Esophagus mucosa (tissue), 1 donor: ENCODE results near the gene PNMA5. TPM values are rescaled to one million over a fixed set of nuclear protein-coding genes. Genes with fewer than 3 reads are reported as not detected.
A peak's percentile ranks its signal among the peaks of the same experiment; 100 is the strongest.

Source experiments
- ATAC-seq: fragments of 200-7000 bp; cut with Tn5 transposase; one replicate; pipeline ENCODE4 v1.9.1; 2020
- total RNA-seq: library from RNA; stranded (reverse); gene quantifications from one replicate; pipeline ENCODE4 v1.2.4, GENCODE V29; 2023
- donor health status: DM: yes; HTN: yes; CAD: no.

PNMA5 gene
- total RNA-seq, 1 donor from 2014 or later, result not detected

DNA sequence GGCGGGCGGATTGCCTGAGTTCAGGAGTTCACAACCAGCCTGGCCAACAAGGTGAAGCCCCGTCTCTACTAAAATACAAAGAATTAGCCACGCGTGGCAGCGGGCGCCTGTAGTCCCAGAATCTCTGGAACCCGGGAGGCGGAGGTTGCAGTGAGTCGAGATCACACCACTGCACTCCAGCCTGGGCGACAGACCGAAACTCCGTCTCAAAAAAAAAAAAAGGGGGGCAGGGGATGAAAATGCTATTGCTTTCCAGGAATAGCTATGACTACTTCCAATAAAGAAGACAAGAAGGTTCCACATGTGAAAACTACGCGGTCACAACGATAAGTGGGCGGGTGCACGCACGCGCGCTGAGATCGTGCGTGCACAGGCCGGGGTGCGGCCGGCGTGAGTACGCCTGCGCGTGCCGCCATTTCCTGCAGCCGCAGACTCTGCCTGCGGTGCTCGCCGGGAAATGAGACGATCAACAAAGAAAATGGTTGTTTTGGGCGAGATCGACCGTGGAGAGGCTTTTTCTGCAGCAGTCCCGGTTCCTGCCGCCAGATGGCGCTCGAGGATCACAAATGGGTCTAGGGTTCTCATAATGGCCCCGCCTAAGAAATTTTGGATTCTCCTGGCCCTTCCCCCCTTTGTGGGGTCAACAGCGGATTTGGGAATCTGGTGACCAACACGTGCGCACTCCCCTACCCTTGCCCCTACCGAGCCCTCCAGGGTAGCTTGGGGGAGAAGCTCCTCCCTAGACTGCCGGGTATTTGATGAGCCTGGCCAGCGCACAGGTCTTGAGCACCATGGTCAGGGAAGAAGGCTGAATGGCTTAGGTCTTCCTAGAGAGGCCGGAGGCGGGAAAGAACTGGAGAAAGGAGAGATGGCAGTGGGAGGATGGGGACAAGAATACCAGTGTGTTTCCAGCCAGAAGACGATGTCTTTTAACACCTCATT, 35.1 kb downstream of the PNMA5 start:
- peak; percentile 83 for ATAC-seq

DNA sequence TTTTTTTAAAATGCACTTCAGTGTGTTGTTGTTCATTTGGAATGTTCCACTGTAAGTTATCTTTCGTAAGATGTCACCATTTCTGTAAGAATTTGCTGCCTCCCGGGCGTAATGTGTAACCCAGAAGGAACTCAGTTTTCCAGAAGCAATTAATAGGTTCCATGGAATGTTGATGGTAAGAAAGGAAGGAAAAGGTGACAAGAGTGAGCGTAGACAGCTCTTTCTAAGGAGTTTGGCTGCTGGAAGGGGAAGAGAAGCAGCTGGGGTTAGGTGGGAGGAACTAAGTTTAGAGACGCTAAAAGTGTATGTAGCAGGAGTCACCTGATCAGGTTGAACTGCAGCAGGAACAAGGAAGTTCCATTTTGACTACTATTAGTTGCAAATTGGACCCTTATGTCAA, 35.9 kb downstream of the PNMA5 start:
- ATAC-seq, result no peak

DNA sequence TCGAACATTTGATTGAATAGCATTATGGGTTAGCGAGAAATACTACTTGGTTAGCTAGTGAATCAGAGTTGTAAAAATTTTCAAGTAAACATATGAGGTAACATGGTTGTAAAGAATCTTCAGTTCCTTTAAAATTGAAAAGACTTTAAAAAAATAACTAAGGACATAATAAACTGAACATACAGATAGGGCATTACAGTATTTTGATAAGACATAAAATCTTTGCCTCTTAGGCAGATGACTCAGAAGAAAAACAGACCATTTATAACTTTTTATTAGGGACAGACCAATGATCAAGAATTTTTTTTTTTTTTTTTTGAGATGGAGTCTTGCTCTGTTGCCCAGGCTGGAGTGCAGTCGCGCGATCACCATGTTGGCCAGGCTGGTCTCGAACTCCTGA, 43.1 kb downstream of the PNMA5 start:
- ATAC-seq, result no peak

DNA sequence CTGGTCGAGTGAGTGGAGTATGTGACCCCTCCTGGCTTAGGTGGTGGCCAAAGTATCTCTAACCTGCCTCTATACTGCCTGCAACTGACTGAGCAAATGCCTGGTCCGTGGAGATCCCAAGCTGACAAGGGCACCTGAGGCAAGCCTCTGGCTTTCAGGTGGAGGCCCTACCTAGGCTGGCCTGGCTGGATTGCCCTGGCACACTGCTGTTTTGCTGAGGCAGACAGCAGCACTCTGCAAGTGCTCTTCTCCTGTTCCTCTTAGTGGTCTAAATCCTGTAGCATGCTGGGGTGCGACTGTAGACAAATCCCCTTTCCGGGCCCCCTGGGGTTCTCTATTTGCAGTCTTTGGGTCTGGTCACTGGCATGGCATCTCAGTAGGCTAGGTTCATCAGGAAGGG, 44.8 kb downstream of the PNMA5 start:
- ATAC-seq, result no peak

GRCh38 chrX:152946681-152947080, 47.2 kb downstream of the PNMA5 start:
- no peak for ATAC-seq

- no peak for ATAC-seq
These were observed 48.6 kb downstream of the PNMA5 start for GRCh38 chrX:152945021-152945979.

DNA sequence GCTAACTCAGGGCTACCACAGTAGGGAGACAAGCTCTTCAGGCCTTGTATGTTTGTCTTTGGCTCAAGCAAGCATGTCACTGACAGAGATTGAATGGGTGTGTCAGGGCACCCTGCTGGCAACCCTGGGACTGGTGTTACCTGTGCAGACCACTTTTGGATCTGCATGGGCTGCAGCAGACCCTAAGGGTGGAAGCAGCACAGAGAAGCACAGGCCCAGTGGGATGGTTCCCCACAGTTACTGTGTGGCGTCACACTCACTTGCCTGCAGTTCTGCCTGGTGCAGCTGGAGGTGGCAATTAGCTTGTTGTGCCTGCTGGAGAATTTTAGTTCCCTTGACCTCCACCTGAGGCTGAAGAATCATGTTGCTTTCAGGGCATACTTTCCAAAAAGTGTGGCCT, 50.1 kb downstream of the PNMA5 start:
- no peak for ATAC-seq

GRCh38 chrX:152942077-152942442, 51.9 kb downstream of the PNMA5 start:
- peak; percentile 40 for ATAC-seq

DNA sequence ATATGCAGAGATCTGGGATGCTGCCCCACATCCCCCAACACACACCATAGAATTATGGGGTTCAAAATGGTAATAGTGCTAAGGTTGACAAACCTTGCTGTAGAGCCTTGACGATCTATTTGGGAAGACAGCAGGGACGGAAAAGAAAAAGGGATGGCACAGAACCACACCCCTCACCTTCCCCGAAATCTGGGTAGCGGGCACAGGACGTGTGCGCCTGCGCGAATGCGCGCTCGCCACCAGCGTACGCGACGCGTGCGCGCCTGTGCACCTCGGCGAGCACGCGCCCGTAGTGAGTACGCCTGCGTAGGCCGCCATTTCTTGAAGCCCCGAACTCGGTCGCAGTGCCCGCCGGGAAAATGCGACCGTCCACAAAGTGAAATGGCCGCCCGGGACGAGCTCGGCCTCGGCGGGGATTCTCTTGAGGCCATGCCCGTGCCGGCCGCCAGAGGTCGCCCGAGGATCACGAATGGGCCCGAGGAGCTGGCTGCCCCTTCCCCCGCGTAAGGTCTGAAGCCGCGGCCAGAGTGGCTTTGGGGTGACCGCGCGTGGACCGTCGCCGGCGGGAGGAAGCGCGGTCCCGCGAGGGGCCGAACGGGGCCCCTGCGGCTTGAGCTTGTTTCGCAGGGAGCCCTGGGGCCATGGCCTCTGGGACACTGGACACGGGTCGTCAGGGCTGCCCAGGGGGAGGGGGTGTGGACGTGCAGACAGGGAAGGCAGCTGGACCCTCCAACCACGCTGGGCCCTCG, 52.4 kb downstream of the PNMA5 start:
- peak; percentile 87 for ATAC-seq

Other genes starting within 250 kb of the PNMA5 start
- not detected for gene MAGEA2, start 240.3 kb downstream of the PNMA5 start, total RNA-seq
- not detected for gene CSAG3, start 234.9 kb downstream of the PNMA5 start, total RNA-seq
- gene MAGEA6, start 224.4 kb downstream of the PNMA5 start, total RNA-seq, result not detected
- gene CETN2, start 163.4 kb downstream of the PNMA5 start, total RNA-seq, result 32.4 TPM
- gene NSDHL, start 163.1 kb downstream of the PNMA5 start, total RNA-seq, result 47.4 TPM
- gene ZNF185, start 96.0 kb downstream of the PNMA5 start, total RNA-seq, result 341 TPM
- 0.08 TPM for gene PNMA3, start 62.4 kb upstream of the PNMA5 start, total RNA-seq
- gene PNMA6A, start 78.3 kb upstream of the PNMA5 start, total RNA-seq, result 0.12 TPM
- gene MAGEA1, start 185.2 kb upstream of the PNMA5 start, total RNA-seq, result not detected